PC-3 (cell line): ENCODE data around the gene LIF.

ENCODE experiments used
- CTCF ChIP-seq: fragments of 300-600 bp; sonication (generic); conservative IDR thresholded peaks from 2 replicates; pipeline ENCODE4 v1.5.1; 2017; ENCODE audit warnings: antibody characterized with exemption, low read depth, mild to moderate bottlenecking, low read length
- EZH2 ChIP-seq: fragments of 300-600 bp; sonication (generic); IDR thresholded peaks from one replicate; pipeline ENCODE4 v1.6.1; 2017; ENCODE audit warnings: antibody characterized with exemption, mild to moderate bottlenecking, low read length; ENCODE audit not compliant: unreplicated experiment

- TF ChIP-seq CTCF, result no peak
- no peak for TF ChIP-seq EZH2
Measured at GRCh38 chr22:30223303-30223702, 23.3 kb downstream of the LIF start.
